ENCODE data around the gene OLFML2B.
A peak's percentile ranks its signal among the peaks of the same experiment; 100 is the strongest.

The OLFML2B gene

GRCh38 chr1:162040001-162040400 is 16.3 kb upstream of the OLFML2B start:
- no peak for TF ChIP-seq CTCF (conservative IDR thresholded peaks at IDR 0.05; ENCODE audit: low read depth)
- ChIA-PET CTCF (no interaction called here), POLR2A (ENCODE audit: low non-redundant PET) (no interaction called here)
- DNase-seq (ENCODE audit: low spot score): no peak
- no peak overlapping the region for H3K27ac ChIP-seq

GRCh38 chr1:162038624-162039023 is 15.0 kb upstream of the OLFML2B start:
- ChIA-PET CTCF (interaction anchor here (3.0 kb wide), 1 partner anchor 246 kb away, joined by 34 read pairs; no protein-coding TSS in a partner anchor), POLR2A (ENCODE audit: low non-redundant PET) (no interaction called here)
- no peak for DNase-seq (ENCODE audit: low spot score)
- no peak overlapping the region for H3K27ac ChIP-seq
- TF ChIP-seq CTCF (conservative IDR thresholded peaks at IDR 0.05; ENCODE audit: low read depth): no peak

GRCh38 chr1:162036163-162036562 is 12.5 kb upstream of the OLFML2B start:
- no peak overlapping the region for H3K27ac ChIP-seq
- ChIA-PET CTCF (interaction anchor here (0.6 to 3.0 kb wide), 4 partner anchors 173 to 247 kb away, joined by 3 to 34 read pairs (median 6); no protein-coding TSS in a partner anchor), POLR2A (ENCODE audit: low non-redundant PET) (no interaction called here)
- no peak for DNase-seq (ENCODE audit: low spot score)
- TF ChIP-seq CTCF (conservative IDR thresholded peaks at IDR 0.05; ENCODE audit: low read depth): no peak

- DNase-seq (ENCODE audit: low spot score): peak; percentile 77
- CTCF ChIA-PET: interaction anchor here (0.6 to 1.2 kb wide), 2 partner anchors 21 to 564 kb away, joined by 3 to 4 read pairs; no protein-coding TSS in a partner anchor
- POLR2A ChIA-PET (ENCODE audit: low non-redundant PET): no interaction called here
- TF ChIP-seq CTCF (conservative IDR thresholded peaks at IDR 0.05; ENCODE audit: low read depth): no peak
- H3K27ac ChIP-seq: no peak overlapping the region
Measured at GRCh38 chr1:162035241-162035640, 11.6 kb upstream of the OLFML2B start.

GRCh38 chr1:162033428-162033827 is 9.8 kb upstream of the OLFML2B start:
- TF ChIP-seq CTCF (conservative IDR thresholded peaks at IDR 0.05; ENCODE audit: low read depth): no peak
- H3K27ac ChIP-seq: no peak overlapping the region
- POLR2A ChIA-PET (ENCODE audit: low non-redundant PET): no interaction called here
- DNase-seq (ENCODE audit: low spot score): no peak
- CTCF ChIA-PET: interaction anchor here (0.8 kb wide), 1 partner anchor 23 kb away, joined by 3 read pairs; no protein-coding TSS in a partner anchor

- TF ChIP-seq CTCF (conservative IDR thresholded peaks at IDR 0.05; ENCODE audit: low read depth): no peak
- ChIA-PET CTCF (interaction anchor here (0.5 to 1.6 kb wide), 2 partner anchors 51 to 238 kb away, joined by 3 to 5 read pairs; no protein-coding TSS in a partner anchor), POLR2A (ENCODE audit: low non-redundant PET) (no interaction called here)
Measured at GRCh38 chr1:162030759-162031280, 7.2 kb upstream of the OLFML2B start.

More at GRCh38 chr1:162030759-162031280, 7.2 kb upstream of the OLFML2B start:
- no peak overlapping the region for H3K27ac ChIP-seq
- DNase-seq (ENCODE audit: low spot score): no peak
